Neural cell (in vitro differentiated cells): Measurements from ENCODE around the gene ING4.

ENCODE experiments used
- CTCF ChIP-seq: fragments of 450-650 bp; IDR thresholded peaks from 2 replicates; pipeline ENCODE4 v1.5.1; 2014; ENCODE audit warnings: antibody characterized with exemption, mild to moderate bottlenecking, moderate library complexity; ENCODE audit not compliant: poor library complexity, severe bottlenecking
- EP300 ChIP-seq: fragments of 450-650 bp; conservative IDR thresholded peaks from 2 replicates; pipeline ENCODE4 v1.6.1; 2014; ENCODE audit warnings: antibody characterized with exemption, mild to moderate bottlenecking, moderate library complexity; ENCODE audit not compliant: poor library complexity, severe bottlenecking
- EZH2 ChIP-seq: fragments of 200-600, 300-800 bp; shearing (Covaris generic), sonication (generic); IDR thresholded peaks from 2 replicates; pipeline ENCODE4 v1.6.1; 2014; ENCODE audit warnings: antibody characterized with exemption, low read length, borderline replicate concordance, mild to moderate bottlenecking; ENCODE audit not compliant: insufficient read depth, poor library complexity, severe bottlenecking
- POLR2AphosphoS5 ChIP-seq: IDR thresholded peaks from 2 replicates; pipeline ENCODE4 v1.6.1; 2012
- TAF1 ChIP-seq: IDR thresholded peaks from 2 replicates; pipeline ENCODE4 v1.6.1; 2012; ENCODE audit warnings: low read depth

- TF ChIP-seq POLR2AphosphoS5 (no peak), EP300 (no peak), CTCF (no peak), TAF1 (no peak), EZH2 (no peak)
Observed at GRCh38 chr12:6691473-6691872, 28.6 kb upstream of the ING4 start.
